SK-N-SH (cell line): ENCODE results near the gene MTIF2. TPM values are rescaled to one million over a fixed set of nuclear protein-coding genes. Genes with fewer than 3 reads are reported as not detected.
A peak's percentile ranks its signal among the peaks of the same experiment; 100 is the strongest.

ENCODE experiments used
- CHD2 ChIP-seq: fragments of 150-350 bp; IDR thresholded peaks from 2 replicates; pipeline ENCODE4 v1.6.1; 2018; ENCODE audit warnings: low read length; ENCODE audit not compliant: partially characterized antibody
- ELF1 ChIP-seq: IDR thresholded peaks from 2 replicates; pipeline ENCODE4 v1.4.0; 2012
- EP300 ChIP-seq, 2 experiments: IDR thresholded peaks; 2 replicates each; pipeline versions ENCODE4 v1.4.0 to v1.6.1; 2012; ENCODE audit warnings: borderline replicate concordance in 1 of 2, low read depth in 1 of 2, low read length in 1 of 2
- EZH2phosphoT487 ChIP-seq: fragments of 200-600 bp; sonication (generic); IDR thresholded peaks from 2 replicates; pipeline ENCODE4 v1.6.1; 2017; ENCODE audit warnings: low read depth, mixed run types, mild to moderate bottlenecking, antibody characterized with exemption, moderate library complexity, borderline replicate concordance
- FOSL2 ChIP-seq: IDR thresholded peaks from 2 replicates; pipeline ENCODE4 v1.4.0; 2012; ENCODE audit warnings: low read depth, mild to moderate bottlenecking, moderate library complexity, borderline replicate concordance
- FOXM1 ChIP-seq: IDR thresholded peaks from 2 replicates; pipeline ENCODE4 v1.4.0; 2012; ENCODE audit warnings: low read depth, mild to moderate bottlenecking
- GATA2 ChIP-seq: sonication (generic); formaldehyde crosslinking; IDR thresholded peaks from 2 replicates; pipeline ENCODE4 v1.5.0; 2020; ENCODE audit warnings: mild to moderate bottlenecking, missing genetic modification reagents
- IRF3 ChIP-seq: fragments of 150-350 bp; IDR thresholded peaks from 2 replicates; pipeline ENCODE4 v1.6.1; 2016; ENCODE audit warnings: mild to moderate bottlenecking, low read depth, low read length
- JUND ChIP-seq: IDR thresholded peaks from 2 replicates; pipeline ENCODE4 v1.4.0; 2012
- MAX ChIP-seq: IDR thresholded peaks from 2 replicates; pipeline ENCODE4 v1.4.0; 2012; ENCODE audit warnings: low read depth
- NFIC ChIP-seq: IDR thresholded peaks from 2 replicates; pipeline ENCODE4 v1.4.0; 2012; ENCODE audit warnings: borderline replicate concordance
- NRF1 ChIP-seq: IDR thresholded peaks from 2 replicates; pipeline ENCODE4 v1.6.1; 2012; ENCODE audit warnings: low read depth, mild to moderate bottlenecking, low read length
- PBX3 ChIP-seq: IDR thresholded peaks from 2 replicates; pipeline ENCODE4; 2012
- POLR2AphosphoS5 ChIP-seq: IDR thresholded peaks from 2 replicates; pipeline ENCODE4 v1.6.1; 2012; ENCODE audit warnings: low read depth, low read length
- RAD21 ChIP-seq: IDR thresholded peaks from 2 replicates; pipeline ENCODE4 v1.6.1; 2012; ENCODE audit warnings: mild to moderate bottlenecking, low read length
- RFX5 ChIP-seq: IDR thresholded peaks from 2 replicates; pipeline ENCODE4 v1.6.1; 2012; ENCODE audit warnings: mild to moderate bottlenecking, improper control_type of control experiment, low read length
- SIN3A ChIP-seq: IDR thresholded peaks from 2 replicates; pipeline ENCODE4 v1.6.1; 2012; ENCODE audit warnings: low read depth, mild to moderate bottlenecking, low read length, moderate library complexity, borderline replicate concordance
- SMC3 ChIP-seq: IDR thresholded peaks from 2 replicates; pipeline ENCODE4 v1.6.1; 2012; ENCODE audit warnings: low read depth, low read length, improper control_type of control experiment
- TAF1 ChIP-seq: IDR thresholded peaks from 2 replicates; pipeline ENCODE4 v1.6.1; 2012; ENCODE audit warnings: low read depth, mild to moderate bottlenecking, low read length, moderate library complexity, borderline replicate concordance
- TCF12 ChIP-seq: IDR thresholded peaks from 2 replicates; pipeline ENCODE4 v1.4.0; 2012
- YY1 ChIP-seq: IDR thresholded peaks from 2 replicates; pipeline ENCODE4 v1.4.0; 2012; ENCODE audit warnings: low read depth, mild to moderate bottlenecking
- polyA plus RNA-seq, 3 experiments: library from polyadenylated mRNA; depleted of rRNA; stranded (reverse); fragments of >200 nt; gene quantifications; 2 replicates each; pipeline ENCODE4 v1.2.3, GENCODE V29; 2012
- TF ChIP-seq, protein P1 (sequence below): IDR thresholded peaks from 2 replicates; pipeline ENCODE4 v1.6.1; 2012; ENCODE audit warnings: mild to moderate bottlenecking, low read depth, low read length, moderate library complexity
- TF ChIP-seq, protein P2 (sequence below): IDR thresholded peaks from 2 replicates; pipeline ENCODE4 v1.4.0; 2012; ENCODE audit warnings: low read depth, borderline replicate concordance

Gene MTIF2
- polyA plus RNA-seq, 1 of the 3 experiments (the other 2 are of a cell fraction) = 12.9 TPM

DNA sequence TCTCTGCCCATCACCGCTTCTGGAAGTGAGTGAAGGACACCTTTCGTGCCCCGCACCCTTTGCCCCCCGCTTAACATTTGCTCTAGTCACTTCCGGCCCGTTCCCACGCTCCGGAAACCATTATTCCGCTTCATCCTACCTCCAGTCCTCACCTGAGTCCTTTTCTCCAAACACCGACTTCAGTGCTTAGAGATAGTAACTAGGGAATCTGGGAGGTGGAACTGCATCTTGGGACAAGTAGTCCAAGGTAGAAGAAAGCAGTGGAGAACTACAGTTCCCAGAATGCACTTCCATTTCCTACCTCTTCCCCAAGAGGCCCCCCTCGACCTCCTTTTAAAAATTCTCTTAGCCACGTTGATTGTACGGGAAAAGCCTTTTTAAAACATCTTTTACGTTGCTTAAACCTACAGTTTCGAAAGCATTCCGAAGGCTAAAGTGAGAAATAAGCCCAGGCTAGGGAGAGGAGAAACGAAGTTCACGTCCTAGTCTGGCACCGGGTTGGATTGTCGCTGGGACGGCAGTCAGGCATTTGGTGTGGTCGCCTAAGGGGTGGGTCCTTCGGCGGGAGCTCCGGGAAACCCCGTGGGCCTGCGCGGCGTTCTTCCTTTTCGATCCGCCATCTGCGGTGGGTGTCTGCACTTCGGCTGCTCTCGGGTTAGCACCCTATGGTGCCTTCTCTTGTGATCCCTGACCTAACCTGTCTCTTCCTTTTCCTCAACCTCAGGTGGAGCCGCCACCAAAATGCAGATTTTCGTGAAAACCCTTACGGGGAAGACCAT, 36.8 kb downstream of the MTIF2 start, which contains the start of the genes CLHC1 and RPS27A (continued):
- TF ChIP-seq FOSL2 (no peak), NRF1 (peak; percentile 68), TCF12 (no peak), FOXM1 (no peak), SMC3 (no peak), RFX5 (no peak), SIN3A (no peak; the same call in 1 of the 2 replicates), JUND (no peak), YY1 (peak; percentile 78), EP300 (IDR thresholded peaks at IDR 0.05; ENCODE audit: borderline replicate concordance in 1 of 2, low read depth in 1 of 2, low read length in 1 of 2) (no peak), MAX (peak; percentile 61; the same call in 1 of the 2 replicates), ELF1 (peak; percentile 98), GATA2 (CRISPR knock-in tag) (no peak; the same call in 1 of the 2 replicates), RAD21 (no peak), NFIC (no peak), POLR2AphosphoS5 (peak; percentile 93), IRF3 (no peak), EZH2phosphoT487 (no peak), TAF1 (peak; percentile 93; the same call in 1 of the 2 replicates), PBX3 (no peak), CHD2 (peak; percentile 61)
- TF ChIP-seq, protein P1, sequence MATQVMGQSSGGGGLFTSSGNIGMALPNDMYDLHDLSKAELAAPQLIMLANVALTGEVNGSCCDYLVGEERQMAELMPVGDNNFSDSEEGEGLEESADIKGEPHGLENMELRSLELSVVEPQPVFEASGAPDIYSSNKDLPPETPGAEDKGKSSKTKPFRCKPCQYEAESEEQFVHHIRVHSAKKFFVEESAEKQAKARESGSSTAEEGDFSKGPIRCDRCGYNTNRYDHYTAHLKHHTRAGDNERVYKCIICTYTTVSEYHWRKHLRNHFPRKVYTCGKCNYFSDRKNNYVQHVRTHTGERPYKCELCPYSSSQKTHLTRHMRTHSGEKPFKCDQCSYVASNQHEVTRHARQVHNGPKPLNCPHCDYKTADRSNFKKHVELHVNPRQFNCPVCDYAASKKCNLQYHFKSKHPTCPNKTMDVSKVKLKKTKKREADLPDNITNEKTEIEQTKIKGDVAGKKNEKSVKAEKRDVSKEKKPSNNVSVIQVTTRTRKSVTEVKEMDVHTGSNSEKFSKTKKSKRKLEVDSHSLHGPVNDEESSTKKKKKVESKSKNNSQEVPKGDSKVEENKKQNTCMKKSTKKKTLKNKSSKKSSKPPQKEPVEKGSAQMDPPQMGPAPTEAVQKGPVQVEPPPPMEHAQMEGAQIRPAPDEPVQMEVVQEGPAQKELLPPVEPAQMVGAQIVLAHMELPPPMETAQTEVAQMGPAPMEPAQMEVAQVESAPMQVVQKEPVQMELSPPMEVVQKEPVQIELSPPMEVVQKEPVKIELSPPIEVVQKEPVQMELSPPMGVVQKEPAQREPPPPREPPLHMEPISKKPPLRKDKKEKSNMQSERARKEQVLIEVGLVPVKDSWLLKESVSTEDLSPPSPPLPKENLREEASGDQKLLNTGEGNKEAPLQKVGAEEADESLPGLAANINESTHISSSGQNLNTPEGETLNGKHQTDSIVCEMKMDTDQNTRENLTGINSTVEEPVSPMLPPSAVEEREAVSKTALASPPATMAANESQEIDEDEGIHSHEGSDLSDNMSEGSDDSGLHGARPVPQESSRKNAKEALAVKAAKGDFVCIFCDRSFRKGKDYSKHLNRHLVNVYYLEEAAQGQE = no peak; the same call in 1 of the 2 replicates
- TF ChIP-seq, protein P2, sequence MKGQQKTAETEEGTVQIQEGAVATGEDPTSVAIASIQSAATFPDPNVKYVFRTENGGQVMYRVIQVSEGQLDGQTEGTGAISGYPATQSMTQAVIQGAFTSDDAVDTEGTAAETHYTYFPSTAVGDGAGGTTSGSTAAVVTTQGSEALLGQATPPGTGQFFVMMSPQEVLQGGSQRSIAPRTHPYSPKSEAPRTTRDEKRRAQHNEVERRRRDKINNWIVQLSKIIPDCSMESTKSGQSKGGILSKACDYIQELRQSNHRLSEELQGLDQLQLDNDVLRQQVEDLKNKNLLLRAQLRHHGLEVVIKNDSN = peak; percentile 52; the same call in 1 of the 2 replicates
